ENCODE results near the gene ATP10B. TPM values are rescaled to one million over a fixed set of nuclear protein-coding genes. Genes with fewer than 3 reads are reported as not detected.
"Not testable (repeated sequence)": the region's sequence is repeated elsewhere in the genome, so short reads cannot be mapped to it uniquely, and the experiment has no call there.

Gene ATP10B
- total RNA-seq, 3 donors from 2014 or later (not counting 1 experiment from before 2014, with no cell fraction given), result not detected

- Histone ChIP-seq H3K4me1 (ENCODE audit: control insufficient read depth, insufficient read depth, low read length) (no peaks in the 10 kb centered on the region), H3K27ac (ENCODE audit: low read length) (no peak overlapping the region), H3K36me3 (ENCODE audit: control insufficient read depth, insufficient read depth, low read length) (no peaks in the 10 kb centered on the region), H3K4me3 (ENCODE audit: low read length) (no peak overlapping the region), H3K27me3 (ENCODE audit: control insufficient read depth, insufficient read depth, low read length) (no peaks in the 10 kb centered on the region), H3K9me3 (ENCODE audit: control insufficient read depth, insufficient read depth, low read length) (no peaks in the 10 kb centered on the region)
- H3K27me3 Mint-ChIP-seq (ENCODE audit: low read depth in 2 of 2), result no peaks in the 10 kb centered on the region
- ATAC-seq (no peak), DNase-seq (no peak)
- no peaks in the 10 kb centered on the region for H3K4me1 Mint-ChIP-seq
- no peaks in the 10 kb centered on the region for H3K9me3 Mint-ChIP-seq
- 100% methylated on average over 1 of the region's 1 CpG for WGBS (ENCODE audit: insufficient coverage)
- H3K36me3 Mint-ChIP-seq, result no peaks in the 10 kb centered on the region
- no peak overlapping the region for H3K4me3 Mint-ChIP-seq
- intact Hi-C loops (cut with micrococcal nuclease), result no loop called here
- H3K27ac Mint-ChIP-seq, result no peak overlapping the region
- no peak for TF ChIP-seq CTCF (IDR thresholded peaks at IDR 0.05)
These were observed 109.6 kb downstream of the ATP10B start for GRCh38 chr5:160742446-160742845.

GRCh38 chr5:160727296-160727997 lies 124.6 kb downstream of the ATP10B start:
- H3K27ac Mint-ChIP-seq, result no peak overlapping the region
- no peaks in the 10 kb centered on the region for H3K36me3 ChIP-seq (ENCODE audit: control insufficient read depth, insufficient read depth, low read length)
- H3K27me3 ChIP-seq (ENCODE audit: control insufficient read depth, insufficient read depth, low read length), result no peaks in the 10 kb centered on the region
- no peaks in the 10 kb centered on the region for H3K9me3 ChIP-seq (ENCODE audit: control insufficient read depth, insufficient read depth, low read length)
- 88% methylated on average over 4 of the region's 4 CpGs for WGBS (ENCODE audit: insufficient coverage)
- no peaks in the 10 kb centered on the region for H3K4me1 Mint-ChIP-seq
- intact Hi-C loops (cut with micrococcal nuclease), result no loop called here
- H3K9me3 Mint-ChIP-seq, result peaks cover 0 to 6% of the 10 kb centered on the region in 2 donors
- H3K4me3 ChIP-seq (ENCODE audit: low read length), result no peak overlapping the region
- no peak for TF ChIP-seq CTCF (IDR thresholded peaks at IDR 0.05)
- H3K27me3 Mint-ChIP-seq (ENCODE audit: low read depth in 2 of 2), result no peaks in the 10 kb centered on the region
- ATAC-seq (no peak), DNase-seq (no peak)
- no peak overlapping the region for H3K4me3 Mint-ChIP-seq
- H3K27ac ChIP-seq (ENCODE audit: low read length), result no peak overlapping the region
- H3K36me3 Mint-ChIP-seq, result no peaks in the 10 kb centered on the region
- H3K4me1 ChIP-seq (ENCODE audit: control insufficient read depth, insufficient read depth, low read length), result no peaks in the 10 kb centered on the region

GRCh38 chr5:160726721-160727120 lies 125.3 kb downstream of the ATP10B start:
- no peaks in the 10 kb centered on the region for H3K4me1 Mint-ChIP-seq
- WGBS (ENCODE audit: insufficient coverage), result 64% methylated on average over 1 of the region's 2 CpGs
- Histone ChIP-seq H3K36me3 (ENCODE audit: control insufficient read depth, insufficient read depth, low read length) (no peaks in the 10 kb centered on the region), H3K9me3 (ENCODE audit: control insufficient read depth, insufficient read depth, low read length) (no peaks in the 10 kb centered on the region), H3K27ac (ENCODE audit: low read length) (no peak overlapping the region), H3K27me3 (ENCODE audit: control insufficient read depth, insufficient read depth, low read length) (no peaks in the 10 kb centered on the region), H3K4me1 (ENCODE audit: control insufficient read depth, insufficient read depth, low read length) (no peaks in the 10 kb centered on the region), H3K4me3 (ENCODE audit: low read length) (no peak overlapping the region)
- no peaks in the 10 kb centered on the region for H3K36me3 Mint-ChIP-seq
- ATAC-seq, result no peak
- intact Hi-C loops (cut with micrococcal nuclease), result no loop called here
- H3K27me3 Mint-ChIP-seq (ENCODE audit: low read depth in 2 of 2), result no peaks in the 10 kb centered on the region
- TF ChIP-seq CTCF (IDR thresholded peaks at IDR 0.05), result no peak
- no peak overlapping the region for H3K4me3 Mint-ChIP-seq
- no peak for DNase-seq
- H3K27ac Mint-ChIP-seq, result no peak overlapping the region
- H3K9me3 Mint-ChIP-seq, result peaks cover 0 to 6% of the 10 kb centered on the region in 2 donors

GRCh38 chr5:160720822-160721221 lies 131.2 kb downstream of the ATP10B start:
- H3K36me3 ChIP-seq (ENCODE audit: control insufficient read depth, insufficient read depth, low read length), result no peaks in the 10 kb centered on the region
- no peak for DNase-seq
- WGBS (ENCODE audit: insufficient coverage), result 82% methylated on average over 2 of the region's 3 CpGs
- no peak overlapping the region for H3K27ac ChIP-seq (ENCODE audit: low read length)
- intact Hi-C loops (cut with micrococcal nuclease), result no loop called here
- TF ChIP-seq CTCF (IDR thresholded peaks at IDR 0.05), result no peak
- no peaks in the 10 kb centered on the region for H3K27me3 Mint-ChIP-seq (ENCODE audit: low read depth in 2 of 2)
- no peaks in the 10 kb centered on the region for H3K36me3 Mint-ChIP-seq
- no peak for ATAC-seq
- no peaks in the 10 kb centered on the region for H3K4me1 Mint-ChIP-seq
- H3K4me1 ChIP-seq (ENCODE audit: control insufficient read depth, insufficient read depth, low read length), result no peaks in the 10 kb centered on the region
- H3K9me3 ChIP-seq (ENCODE audit: control insufficient read depth, insufficient read depth, low read length), result no peaks in the 10 kb centered on the region
- no peaks in the 10 kb centered on the region for H3K27me3 ChIP-seq (ENCODE audit: control insufficient read depth, insufficient read depth, low read length)
- H3K27ac Mint-ChIP-seq, result no peak overlapping the region
- no peak overlapping the region for H3K4me3 ChIP-seq (ENCODE audit: low read length)
- peaks cover 0 to 2% of the 10 kb centered on the region in 2 donors for H3K9me3 Mint-ChIP-seq
- H3K4me3 Mint-ChIP-seq, result no peak overlapping the region

GRCh38 chr5:160715508-160715907 lies 136.5 kb downstream of the ATP10B start:
- WGBS (ENCODE audit: insufficient coverage), result 94% methylated on average over 2 of the region's 9 CpGs
- H3K36me3 ChIP-seq (ENCODE audit: control insufficient read depth, insufficient read depth, low read length); intact Hi-C loops (cut with micrococcal nuclease); DNase-seq; H3K27ac ChIP-seq (ENCODE audit: low read length); H3K9me3 ChIP-seq (ENCODE audit: control insufficient read depth, insufficient read depth, low read length); H3K36me3 Mint-ChIP-seq; H3K4me1 ChIP-seq (ENCODE audit: control insufficient read depth, insufficient read depth, low read length); H3K27ac Mint-ChIP-seq; H3K4me1 Mint-ChIP-seq; H3K4me3 ChIP-seq (ENCODE audit: low read length); H3K4me3 Mint-ChIP-seq; H3K9me3 Mint-ChIP-seq; H3K27me3 Mint-ChIP-seq (ENCODE audit: low read depth in 2 of 2); ATAC-seq; H3K27me3 ChIP-seq (ENCODE audit: control insufficient read depth, insufficient read depth, low read length): not testable (repeated sequence)

Measured in natural killer cell (primary cell).